Right ventricle myocardium inferior (tissue), 1 donor: ENCODE data around the gene FAM217A. TPM values are rescaled to one million over a fixed set of nuclear protein-coding genes. Genes with fewer than 3 reads are reported as not detected.
A peak's percentile ranks its signal among the peaks of the same experiment; 100 is the strongest.
"Not testable (repeated sequence)": the region's sequence is repeated elsewhere in the genome, so short reads cannot be mapped to it uniquely, and the experiment has no call there.

Experiments
- ATAC-seq: fragments of 200-7000 bp; cut with Tn5 transposase; one replicate; pipeline ENCODE4 v1.9.1; 2020; ENCODE audit warnings: mild to moderate bottlenecking, moderate library complexity
- DNase-seq: peaks from one replicate; pipeline ENCODE4 v3.0.0; 2021; ENCODE audit errors: missing footprints
- intact Hi-C: fragments of 100-400 bp; cut with DNase I; formaldehyde crosslinking; loops from one replicate; pipeline ENCODE4 v1.11.0; 2022
- total RNA-seq: library from RNA; stranded (reverse); fragmentation: NEBNext Ultra II Directional; extraction: Animal tissue kit (Norgen Biotek cat#: 25700); gene quantifications from one replicate; pipeline ENCODE4 v1.2.1, GENCODE V29; 2021
- donor health status: DM: no; HTN: yes; CAD: no; lungs with severe emphysema.

Gene FAM217A
- total RNA-seq, 1 donor from 2014 or later: not detected

GRCh38 chr6:4090043-4090442, 11.1 kb upstream of the FAM217A start:
- ATAC-seq, intact Hi-C loops, DNase-seq: not testable (repeated sequence)

DNA sequence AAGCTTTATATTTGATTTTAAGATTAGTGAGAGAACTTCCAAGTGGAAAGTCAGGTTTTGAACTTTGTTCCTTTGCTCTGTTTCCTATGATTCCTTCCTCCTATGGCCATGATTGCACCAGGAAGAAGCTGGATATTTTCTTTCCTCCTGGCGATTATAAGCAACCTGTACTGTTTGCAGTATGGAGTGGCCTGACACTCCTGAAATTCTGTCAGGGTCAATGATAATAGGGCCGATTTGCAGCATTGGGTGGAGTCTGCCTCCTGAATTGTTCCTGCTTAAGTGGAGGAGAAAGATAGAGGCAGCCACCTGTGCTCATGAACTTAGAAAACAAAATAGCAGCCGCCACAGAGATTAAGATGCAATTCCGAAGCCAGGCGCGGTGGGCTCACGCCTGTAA, 9.8 kb upstream of the FAM217A start:
- DNase-seq (no peak), ATAC-seq (no peak)
- intact Hi-C loops: no loop called here

- ATAC-seq (no peak), DNase-seq (no peak)
- intact Hi-C loops: no loop called here
Measured at GRCh38 chr6:4085332-4085700, 6.4 kb upstream of the FAM217A start.

DNA sequence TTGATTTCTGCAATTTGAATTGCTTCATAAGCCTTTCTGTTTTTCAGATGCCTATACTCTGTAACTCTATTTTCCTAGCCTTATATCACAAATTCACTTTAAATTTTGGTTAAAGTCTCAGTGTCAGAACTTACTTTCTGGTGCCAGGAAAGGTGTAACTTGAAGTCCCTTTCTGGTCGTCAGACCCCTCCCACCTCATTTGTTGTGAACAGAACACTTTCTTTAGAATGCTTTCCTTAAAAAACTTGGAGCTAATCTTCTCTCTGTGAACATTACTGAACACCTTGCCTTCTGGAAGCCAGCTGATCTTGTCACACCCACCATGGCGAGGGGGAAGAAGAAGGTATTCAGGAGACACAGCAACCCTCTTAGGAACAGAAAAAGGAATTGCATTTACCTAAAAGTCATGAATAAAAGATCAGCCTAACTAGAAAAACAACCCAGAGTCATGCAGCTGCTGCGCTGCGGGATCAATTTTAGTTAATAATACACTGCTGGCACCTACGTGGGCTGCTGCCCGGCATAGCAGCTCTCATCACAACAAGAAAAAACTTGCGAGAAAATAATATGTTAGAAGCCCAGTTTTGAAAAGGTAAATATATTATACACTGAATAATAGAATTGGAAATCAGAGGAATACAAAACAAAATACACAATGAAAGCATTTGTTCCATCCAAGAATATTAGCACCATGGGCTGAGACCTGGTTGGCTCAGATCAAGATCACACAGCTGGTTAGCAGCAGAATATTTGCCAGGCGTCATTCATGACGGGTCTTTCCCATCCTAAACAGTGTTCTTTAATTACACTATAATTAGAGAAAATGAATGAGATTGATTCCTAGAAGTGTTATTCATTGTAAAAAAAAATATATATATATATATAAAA, 5.8 kb upstream of the FAM217A start:
- ATAC-seq: no peak
- intact Hi-C loops: no loop called here
- no peak for DNase-seq

- intact Hi-C loops: no loop called here
- DNase-seq (no peak), ATAC-seq (no peak)
Measured at GRCh38 chr6:4074478-4075235, 4.3 kb downstream of the FAM217A start.

- ATAC-seq: no peak
- intact Hi-C loops: no loop called here
- DNase-seq: no peak
Measured at GRCh38 chr6:4071330-4071729, 7.6 kb downstream of the FAM217A start.

GRCh38 chr6:4069199-4069598, 9.7 kb downstream of the FAM217A start:
- no peak for DNase-seq
- intact Hi-C loops: no loop called here
- no peak for ATAC-seq

DNA sequence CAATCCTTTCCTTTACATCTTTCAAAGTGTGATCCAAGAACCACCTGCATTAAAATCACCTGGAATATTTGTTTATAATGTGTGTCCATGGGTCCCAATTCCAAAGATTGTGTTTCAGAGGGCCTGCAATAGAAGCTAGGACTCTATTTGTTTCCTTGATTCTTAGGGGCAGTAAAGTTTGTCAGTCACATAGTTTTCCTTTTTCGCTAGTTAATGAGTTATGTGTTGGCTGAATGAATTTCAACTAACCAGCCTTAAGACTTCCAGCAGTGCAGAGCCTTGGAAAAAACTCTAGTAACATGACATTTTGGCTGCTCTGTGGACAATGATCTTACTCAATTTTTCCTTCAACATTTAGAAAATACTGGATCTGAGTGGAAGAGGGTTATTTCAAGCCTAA, 11.3 kb downstream of the FAM217A start:
- ATAC-seq (no peak), DNase-seq (no peak)
- intact Hi-C loops: no loop called here

DNA sequence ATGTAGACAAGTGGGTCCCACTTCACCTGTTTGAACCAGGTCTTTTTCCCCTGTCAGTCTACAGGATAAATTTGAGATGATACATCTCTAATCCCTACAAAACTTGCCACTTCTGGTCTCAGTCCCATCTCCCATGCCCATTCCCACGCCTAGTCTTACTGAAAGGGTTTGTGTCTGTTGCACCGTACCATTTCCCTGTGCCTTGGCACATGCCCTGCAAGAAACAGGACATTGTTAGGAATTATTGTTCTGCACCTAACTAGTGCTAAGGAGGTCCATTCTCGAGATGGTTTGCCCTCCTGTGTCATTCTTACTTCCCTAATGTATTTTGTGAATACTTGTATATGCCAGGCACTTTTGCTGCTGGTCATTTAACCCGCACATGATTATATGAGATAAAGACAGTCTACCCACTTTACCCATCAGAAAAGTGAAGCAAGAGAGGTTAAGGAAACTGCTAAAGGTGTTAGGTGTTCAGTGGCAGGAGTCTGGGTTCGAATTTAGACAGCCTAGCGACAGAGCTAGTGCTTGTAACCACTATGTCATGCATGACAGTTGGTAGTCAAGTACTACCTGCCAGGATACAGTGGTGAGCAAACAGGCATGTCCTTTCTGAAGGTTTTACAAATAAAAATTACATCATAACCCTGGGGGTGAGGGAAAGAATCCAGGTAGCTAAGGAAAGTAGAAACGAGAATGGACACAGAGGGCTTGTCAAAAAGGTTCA, 12.7 kb downstream of the FAM217A start:
- intact Hi-C loops: no loop called here
- ATAC-seq (no peak), DNase-seq (no peak)

DNA sequence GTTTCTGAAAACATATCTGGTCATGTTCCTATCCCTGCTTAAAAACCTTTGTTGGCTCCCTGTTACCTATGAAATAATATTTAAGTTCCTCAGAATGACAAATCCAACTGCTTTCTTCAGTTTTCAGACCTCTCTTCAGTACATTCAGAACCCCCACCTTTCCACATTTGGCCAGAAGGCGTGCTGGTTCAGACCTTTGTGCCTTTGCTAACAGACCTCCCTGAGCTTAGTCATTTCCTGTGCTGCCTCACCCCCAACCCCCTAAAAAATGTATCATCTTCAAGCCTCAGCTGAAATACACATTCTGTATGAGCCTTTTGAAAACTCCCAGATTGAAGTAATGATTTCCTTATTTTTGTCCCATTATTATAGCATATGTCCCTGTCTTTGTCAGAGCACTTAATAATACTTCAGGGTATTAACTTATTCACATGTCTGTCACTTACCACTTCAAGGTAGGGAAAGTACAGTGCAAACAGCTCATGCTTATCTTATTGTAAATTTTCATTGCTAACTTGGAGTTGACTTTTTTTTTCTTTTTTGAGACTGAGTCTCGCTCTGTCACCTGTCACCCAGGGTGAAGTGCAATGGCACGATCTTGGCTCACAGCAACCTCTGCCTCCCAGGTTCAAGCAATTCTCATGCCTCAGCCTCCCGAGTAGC, 19.7 kb downstream of the FAM217A start:
- intact Hi-C loops: loop anchor here (5.0 kb wide), 2 partner anchors 73 to 153 kb away; no protein-coding TSS in a partner anchor
- DNase-seq (no peak), ATAC-seq (no peak)

GRCh38 chr6:4057036-4057435, 21.9 kb downstream of the FAM217A start:
- DNase-seq (no peak), ATAC-seq (no peak)
- intact Hi-C loops: loop anchor here (5.0 kb wide), 2 partner anchors 75 to 155 kb away; no protein-coding TSS in a partner anchor

DNA sequence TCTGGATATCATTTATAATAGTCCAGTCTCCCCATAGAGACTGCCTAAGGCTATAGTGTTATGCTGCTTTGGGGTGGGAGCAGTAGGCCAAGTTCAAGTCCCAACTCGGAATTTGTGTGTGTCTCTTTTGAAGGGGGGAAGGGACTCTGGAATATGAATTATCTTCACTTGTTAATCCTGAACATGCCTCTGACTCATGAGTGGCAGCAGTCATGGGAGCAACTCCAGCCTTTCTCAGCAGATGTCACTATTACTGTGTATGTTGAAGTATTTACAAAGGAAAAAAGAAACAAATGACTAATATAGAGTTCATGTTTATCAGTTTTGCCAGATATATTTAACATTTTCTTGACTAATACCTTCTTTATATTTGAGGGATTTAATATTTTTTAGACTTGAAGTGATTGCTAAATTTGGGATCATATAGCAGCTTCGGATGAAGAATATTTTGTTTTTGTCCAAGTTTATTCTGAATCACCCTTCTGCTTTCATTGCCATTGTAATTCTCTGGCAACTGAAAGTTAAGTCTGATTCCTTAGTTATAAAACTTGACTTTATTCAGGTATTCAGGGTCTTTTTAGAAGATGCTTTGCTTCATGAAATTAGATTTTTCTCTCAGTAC, 23.4 kb downstream of the FAM217A start:
- intact Hi-C loops: loop anchor here (2.0 to 5.0 kb wide), 3 partner anchors 77 to 157 kb away; no protein-coding TSS in a partner anchor
- DNase-seq (no peak), ATAC-seq (peak; percentile 74)

- no peak for DNase-seq
- intact Hi-C loops: no loop called here
- ATAC-seq: no peak
Measured at GRCh38 chr6:4049246-4049645, 29.7 kb downstream of the FAM217A start.

GRCh38 chr6:4041480-4041879, 37.5 kb downstream of the FAM217A start:
- DNase-seq (no peak), ATAC-seq (no peak)
- intact Hi-C loops: no loop called here

DNA sequence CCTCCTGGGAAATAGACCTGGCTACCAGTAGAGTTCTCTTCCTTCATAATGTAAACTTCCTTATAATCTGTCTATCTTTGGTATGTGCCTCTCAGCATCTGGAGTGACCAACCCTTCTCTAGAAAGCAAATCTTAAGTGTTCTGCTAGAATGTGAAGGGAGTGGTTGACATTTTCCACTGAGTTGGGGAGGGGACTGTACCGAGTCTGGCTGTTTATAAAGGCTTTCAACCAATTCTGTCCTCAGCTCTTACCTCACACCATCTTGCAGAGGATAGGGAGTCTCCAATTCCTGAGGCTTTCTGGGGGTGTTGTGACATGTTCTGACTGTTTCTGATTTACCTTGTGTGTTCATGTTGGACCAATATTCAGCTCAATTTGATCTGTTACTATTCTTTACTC, 39.6 kb downstream of the FAM217A start:
- intact Hi-C loops: no loop called here
- ATAC-seq (no peak), DNase-seq (no peak)

DNA sequence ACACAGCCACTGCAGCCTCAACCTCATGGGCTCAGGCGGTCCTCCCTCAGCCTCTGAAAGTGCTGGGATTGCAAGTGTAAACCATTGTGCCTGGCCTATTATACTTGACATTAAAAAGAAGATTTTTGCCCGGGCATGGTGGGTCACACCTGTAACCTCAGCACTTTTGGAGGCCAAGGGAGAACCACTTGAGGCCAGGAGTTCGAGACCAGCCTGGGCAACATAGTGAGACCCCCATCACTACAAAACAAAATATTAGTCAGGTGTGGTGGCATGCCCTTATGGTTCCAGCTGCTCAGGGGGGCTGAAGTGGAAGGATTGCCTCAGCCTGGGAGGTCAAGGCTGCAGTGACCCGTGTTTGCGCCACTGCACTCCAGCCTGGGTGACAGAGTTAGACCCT, 42.4 kb downstream of the FAM217A start:
- DNase-seq (no peak), ATAC-seq (no peak)
- intact Hi-C loops: no loop called here

- ATAC-seq (no peak), DNase-seq (no peak)
- intact Hi-C loops: no loop called here
Measured at GRCh38 chr6:4032475-4032874, 46.5 kb downstream of the FAM217A start.

DNA sequence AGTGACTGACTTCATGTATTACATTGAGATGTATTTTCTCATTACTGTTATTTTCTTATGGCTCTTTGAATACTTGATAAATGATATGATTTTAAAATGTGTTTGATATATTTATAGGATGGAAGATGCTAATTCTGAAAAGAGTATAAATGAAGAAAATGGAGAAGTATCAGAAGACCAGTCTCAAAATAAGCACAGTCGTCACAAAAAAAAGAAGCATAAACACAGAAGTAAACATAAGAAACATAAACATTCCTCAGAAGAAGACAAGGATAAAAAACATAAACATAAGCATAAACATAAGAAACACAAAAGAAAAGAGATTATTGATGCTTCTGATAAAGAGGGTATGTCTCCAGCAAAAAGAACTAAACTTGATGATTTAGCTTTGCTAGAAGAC, 47.5 kb downstream of the FAM217A start:
- intact Hi-C loops: no loop called here
- DNase-seq (no peak), ATAC-seq (no peak)
